ENCODE results near the gene ATP6V1F. TPM values are rescaled to one million over a fixed set of nuclear protein-coding genes. Genes with fewer than 3 reads are reported as not detected.
"Not testable (repeated sequence)": the region's sequence is repeated elsewhere in the genome, so short reads cannot be mapped to it uniquely, and the experiment has no call there.

The ATP6V1F gene
- total RNA-seq, 4 donors from 2014 or later = 49.6 to 109 (median 86.6) TPM

DNA sequence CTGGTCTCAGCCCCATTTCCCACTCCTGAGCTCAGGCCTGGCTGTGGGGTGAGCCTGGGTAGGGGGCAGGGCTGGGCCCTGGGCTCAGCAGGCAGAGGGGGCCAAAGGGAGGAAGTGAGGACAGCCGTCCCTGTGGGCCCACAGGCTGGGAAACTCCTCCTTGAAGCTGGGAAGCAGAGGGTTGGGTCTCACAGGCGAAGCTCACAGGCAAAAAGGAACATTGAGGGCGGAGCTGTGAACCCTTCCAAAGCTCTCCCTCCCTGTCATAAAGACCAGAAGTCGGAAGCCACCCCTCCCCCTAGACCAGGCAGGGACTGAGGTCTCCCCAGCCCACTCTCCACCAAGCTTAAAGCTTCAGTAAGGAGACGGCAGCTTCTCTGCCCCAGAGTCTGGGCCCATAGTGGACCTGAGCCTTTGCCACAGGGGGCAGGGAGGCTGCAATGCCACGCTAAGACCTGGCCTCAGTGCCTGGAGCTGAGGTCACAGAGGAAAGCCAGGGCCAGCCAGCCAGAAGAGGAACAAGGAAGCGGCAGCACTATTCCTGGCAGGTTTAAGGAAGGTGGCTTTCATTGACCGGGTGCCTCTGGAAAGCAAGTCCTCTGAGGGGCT lies 48.9 kb downstream of the ATP6V1F start:
- Histone ChIP-seq H3K27ac (no peak overlapping the region), H3K36me3 (no peaks in the 10 kb centered on the region), H3K4me3 (replicated peaks in 1 of 3) (no peak overlapping the region), H3K27me3 (peaks cover 19% of the 10 kb centered on the region), H3K9me3 (no peaks in the 10 kb centered on the region), H3K4me1 (peaks cover 11 to 26% of the 10 kb centered on the region in 2 donors)
- 69 to 79% methylated on average over 4 to 8 of the region's 8 CpGs for WGBS, 2 donors
- intact Hi-C loops (cut with DNase I) = no loop called here
- no peak for TF ChIP-seq CTCF (IDR thresholded peaks at IDR 0.05)
- no peak for TF ChIP-seq POLR2A (IDR thresholded peaks at IDR 0.05)
- DNase-seq = peak in 1 of 2 donors; percentile 9

GRCh38 chr7:128912281-128912680 lies 49.6 kb downstream of the ATP6V1F start:
- TF ChIP-seq CTCF (IDR thresholded peaks at IDR 0.05) = no peak
- no peak for TF ChIP-seq POLR2A (IDR thresholded peaks at IDR 0.05)
- Histone ChIP-seq H3K4me3 (replicated peaks in 1 of 3) (no peak overlapping the region), H3K9me3 (no peaks in the 10 kb centered on the region), H3K27ac (no peak overlapping the region), H3K4me1 (peaks cover 11 to 26% of the 10 kb centered on the region in 2 donors), H3K27me3 (peaks cover 19% of the 10 kb centered on the region), H3K36me3 (no peaks in the 10 kb centered on the region)
- 73 to 90% methylated on average over 3 of the region's 3 CpGs for WGBS, 2 donors
- no peak for DNase-seq
- intact Hi-C loops (cut with DNase I) = no loop called here

DNA sequence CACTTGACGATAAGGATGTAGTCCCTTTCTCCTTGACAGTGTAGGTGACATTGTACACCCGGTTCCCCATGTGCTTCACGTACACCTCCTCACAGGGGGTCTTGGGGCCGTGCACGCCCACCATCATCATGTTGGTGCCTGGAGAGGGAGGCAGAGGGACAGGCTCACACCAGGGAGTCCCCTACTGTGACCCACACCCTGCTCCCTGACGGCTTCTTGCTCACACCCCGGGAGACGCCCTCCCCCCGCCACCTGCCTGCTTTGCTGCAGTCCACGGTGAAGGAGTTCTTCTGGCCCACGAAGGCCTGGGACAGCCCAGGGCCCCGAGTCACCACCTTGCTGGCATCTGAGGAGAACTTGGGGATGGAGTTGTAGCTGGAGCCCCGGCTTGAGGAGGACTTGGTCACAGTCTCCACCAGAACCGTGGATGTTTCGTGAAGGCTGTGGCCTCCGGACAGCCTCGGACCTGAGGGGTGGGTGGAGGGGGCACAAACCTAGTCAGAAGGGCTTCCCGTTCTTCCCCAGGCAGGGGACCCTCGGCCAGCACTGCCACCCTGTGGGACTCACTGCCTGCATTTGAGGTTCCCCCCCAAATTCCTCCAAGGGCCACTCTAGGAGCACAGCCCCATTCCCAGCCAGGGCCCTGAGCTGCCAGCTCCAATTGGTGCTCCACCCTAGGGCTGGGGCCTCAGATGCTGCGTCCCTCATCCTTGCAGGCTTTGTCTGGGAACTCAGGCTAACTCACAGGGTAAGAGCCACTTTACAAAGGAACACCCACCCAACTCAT lies 50.2 kb downstream of the ATP6V1F start:
- peaks cover 19% of the 10 kb centered on the region for H3K27me3 ChIP-seq
- WGBS, 2 donors = 88% methylated on average over 5 of the region's 20 CpGs
- DNase-seq = not testable (repeated sequence)

DNA sequence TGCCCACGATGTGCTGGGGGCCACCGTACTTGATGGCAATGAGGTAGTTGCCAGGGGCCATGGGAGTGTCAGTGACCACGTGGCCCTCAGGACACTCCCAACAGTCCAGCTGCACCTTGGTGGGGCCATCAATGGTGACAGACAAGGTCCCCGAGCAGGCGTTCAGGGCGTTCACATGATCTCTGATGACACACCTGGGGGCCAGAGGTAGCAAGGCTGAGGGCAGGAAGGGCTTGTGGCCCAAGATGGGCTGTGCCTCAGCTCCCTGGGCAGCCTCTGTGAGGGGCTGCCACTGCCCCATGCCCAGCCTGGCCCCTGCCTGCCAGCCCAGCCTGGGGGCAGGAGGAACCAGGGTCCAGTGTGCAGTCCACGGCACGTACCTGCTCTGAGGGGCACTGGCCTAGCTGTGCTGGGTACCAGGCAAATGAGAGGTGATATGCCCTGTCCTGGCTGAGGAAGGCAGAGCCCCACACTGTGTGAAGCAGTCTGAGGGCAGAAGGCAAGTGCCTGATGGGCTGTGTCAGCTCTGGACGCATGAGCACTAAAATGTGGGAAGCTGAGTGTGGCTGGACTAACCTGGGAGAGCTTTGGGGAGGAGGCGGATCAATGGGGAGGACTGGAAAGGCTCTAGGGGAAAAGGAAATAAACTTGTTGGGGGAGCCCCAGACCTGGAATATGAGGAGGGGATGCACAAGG lies 51.4 kb downstream of the ATP6V1F start:
- Histone ChIP-seq H3K9me3 (no peaks in the 10 kb centered on the region), H3K4me1 (peaks cover 11 to 26% of the 10 kb centered on the region in 2 donors), H3K36me3 (no peaks in the 10 kb centered on the region), H3K27me3 (peaks cover 19% of the 10 kb centered on the region), H3K4me3 (replicated peaks in 1 of 3) (no peak overlapping the region), H3K27ac (no peak overlapping the region)
- DNase-seq = no peak
- TF ChIP-seq POLR2A (IDR thresholded peaks at IDR 0.05) = no peak
- no peak for TF ChIP-seq CTCF (IDR thresholded peaks at IDR 0.05)
- 94% methylated on average over 4 of the region's 10 CpGs for WGBS, 2 donors
- intact Hi-C loops (cut with DNase I) = no loop called here

More for the DNA sequence above, 50.2 kb downstream of the ATP6V1F start:
- intact Hi-C loops (cut with DNase I); H3K9me3 ChIP-seq; H3K36me3 ChIP-seq; H3K27ac ChIP-seq; H3K4me3 ChIP-seq (replicated peaks in 1 of 3): not testable (repeated sequence)
- H3K4me1 ChIP-seq = peaks cover 11 to 26% of the 10 kb centered on the region in 2 donors

DNA sequence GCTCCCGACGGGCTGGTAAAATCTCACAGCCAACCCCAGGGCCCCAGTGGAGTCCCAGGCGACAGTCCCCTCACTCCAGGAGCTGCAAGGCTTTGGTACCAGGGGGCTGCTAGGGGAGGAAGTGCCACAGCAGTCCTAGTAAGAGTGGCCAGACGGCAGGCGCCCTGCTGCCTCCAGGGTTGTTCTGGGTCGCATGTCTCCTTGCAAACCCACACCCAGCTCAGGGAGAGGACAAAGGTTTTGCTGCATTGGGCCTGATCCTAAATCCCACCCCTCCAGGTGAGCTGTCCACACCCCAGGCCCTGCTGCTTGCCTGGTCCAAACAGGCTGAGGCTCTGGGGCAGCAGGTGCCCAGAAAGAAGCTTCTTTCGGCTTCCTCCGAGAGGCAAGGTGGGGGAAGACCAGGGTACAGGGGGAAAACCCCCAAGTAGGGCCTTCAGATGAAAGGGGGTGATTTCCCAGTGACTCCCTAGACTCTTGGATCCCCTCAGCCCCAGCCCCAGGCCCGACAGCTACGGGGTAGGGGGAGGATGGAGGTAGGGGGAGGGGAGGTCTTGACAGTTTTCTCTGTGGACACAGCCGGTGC lies 52.0 kb downstream of the ATP6V1F start:
- intact Hi-C loops (cut with DNase I) = no loop called here
- TF ChIP-seq CTCF (IDR thresholded peaks at IDR 0.05) (no peak), POLR2A (IDR thresholded peaks at IDR 0.05) (no peak)
- H3K36me3 ChIP-seq = no peaks in the 10 kb centered on the region
- H3K27me3 ChIP-seq = peaks cover 19% of the 10 kb centered on the region
- 57 to 70% methylated on average over 11 of the region's 11 CpGs for WGBS, 2 donors
- H3K9me3 ChIP-seq = no peaks in the 10 kb centered on the region
- H3K4me1 ChIP-seq = peaks cover 10 to 25% of the 10 kb centered on the region in 2 donors
- H3K27ac ChIP-seq = no peak overlapping the region
- no peak overlapping the region for H3K4me3 ChIP-seq (replicated peaks in 1 of 3)
- no peak for DNase-seq

All from thyroid gland (tissue), 4 donors.